Right atrium auricular region (tissue), 2 donors: ENCODE data around the gene TCAIM. TPM values are rescaled to one million over a fixed set of nuclear protein-coding genes. Genes with fewer than 3 reads are reported as not detected.
"Not testable (repeated sequence)": the region's sequence is repeated elsewhere in the genome, so short reads cannot be mapped to it uniquely, and the experiment has no call there.

Source experiments
- DNase-seq: peaks from one replicate; pipeline ENCODE4 v3.0.0-alpha.2; 2019; ENCODE audit warnings: low spot score
- H3K27ac ChIP-seq, 2 donors: fragments of 200-600 bp; sonication (generic); 1 replicate in 1 of 2; 2 replicates in 1 of 2; pipeline ENCODE4 v1.5.1; 2016 to 2019
- H3K27me3 ChIP-seq, 2 donors: fragments of 200-600 bp; sonication (generic); one replicate each; pipeline versions ENCODE4 v1.5.1 to v1.6.0; 2017 to 2019
- H3K36me3 ChIP-seq: fragments of 200-600 bp; sonication (generic); one replicate; pipeline ENCODE4 v1.5.1; 2016
- H3K4me1 ChIP-seq, 2 donors: fragments of 200-600 bp; sonication (generic); one replicate each; pipeline versions ENCODE4 v1.5.1 to v1.6.0; 2017 to 2019
- H3K4me3 ChIP-seq, 2 donors: fragments of 200-600 bp; sonication (generic); 1 replicate in 1 of 2; 2 replicates in 1 of 2; pipeline ENCODE4 v1.5.1; 2017 to 2019; ENCODE audit warnings: mild to moderate bottlenecking in 1 of 2, moderate library complexity in 1 of 2
- H3K9me3 ChIP-seq, 2 donors: fragments of 200-600 bp; sonication (generic); one replicate each; pipeline ENCODE4 v1.5.1; 2019
- total RNA-seq, 2 donors: library from RNA; depleted of rRNA; stranded (reverse); fragments of >200 nt; gene quantifications; one replicate each; pipeline ENCODE4 v1.1.0, GENCODE V29; 2016
- TF ChIP-seq, protein P1 (sequence below), 2 donors: fragments of 200-600 bp; sonication (generic); IDR thresholded peaks; one replicate each; pipeline ENCODE4 v1.5.1; 2019; ENCODE audit warnings: antibody characterized with exemption in 2 of 2

Gene TCAIM
- total RNA-seq, 2 donors from 2014 or later: 18.8 to 37.6 TPM

- peaks cover 0 to 31% of the 10 kb centered on the region in 2 donors for H3K4me1 ChIP-seq
Observed at GRCh38 chr3:44338828-44339127, 212 bp downstream of the TCAIM start.

DNA sequence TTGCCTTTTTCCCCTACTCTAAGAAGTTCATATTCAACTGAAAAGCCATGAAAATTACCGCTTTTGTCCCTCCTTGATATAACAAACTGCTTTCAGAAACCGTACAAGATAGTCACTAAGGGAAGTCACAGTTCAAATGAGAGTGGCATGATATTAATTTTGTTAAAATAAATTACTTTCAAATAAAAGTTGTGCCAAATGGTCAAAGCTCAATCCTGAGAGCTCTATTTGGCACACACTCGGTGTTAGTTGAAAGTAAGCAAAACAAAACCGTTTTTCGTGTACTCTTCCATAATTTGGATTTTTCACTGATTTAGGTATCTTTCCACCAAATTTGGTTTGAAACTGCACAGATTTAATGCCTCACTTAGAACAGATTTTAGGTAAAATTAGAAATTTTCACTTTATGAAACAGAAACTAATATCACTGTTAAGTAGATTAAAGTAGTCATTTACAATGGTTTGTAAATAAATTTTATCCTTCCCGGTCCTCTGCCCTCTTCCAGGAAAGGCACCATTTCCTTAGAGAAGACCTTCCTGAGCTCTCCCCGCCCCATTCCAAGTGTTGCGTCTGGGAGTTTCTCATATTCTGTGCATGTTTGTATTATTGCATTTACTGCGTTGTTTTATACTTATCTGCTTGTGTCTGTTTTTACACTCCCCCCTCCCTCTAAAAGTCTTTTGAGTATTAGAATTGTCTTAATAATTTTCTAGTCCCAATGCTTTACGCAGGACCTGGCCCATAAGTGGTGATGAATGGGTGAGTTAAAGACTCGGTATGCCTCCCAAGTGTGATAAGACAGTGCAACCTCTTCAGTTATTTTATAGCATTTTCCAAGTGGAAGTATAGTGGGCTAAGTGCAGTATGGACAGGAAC, 853 bp downstream of the TCAIM start:
- TF ChIP-seq, protein P1, sequence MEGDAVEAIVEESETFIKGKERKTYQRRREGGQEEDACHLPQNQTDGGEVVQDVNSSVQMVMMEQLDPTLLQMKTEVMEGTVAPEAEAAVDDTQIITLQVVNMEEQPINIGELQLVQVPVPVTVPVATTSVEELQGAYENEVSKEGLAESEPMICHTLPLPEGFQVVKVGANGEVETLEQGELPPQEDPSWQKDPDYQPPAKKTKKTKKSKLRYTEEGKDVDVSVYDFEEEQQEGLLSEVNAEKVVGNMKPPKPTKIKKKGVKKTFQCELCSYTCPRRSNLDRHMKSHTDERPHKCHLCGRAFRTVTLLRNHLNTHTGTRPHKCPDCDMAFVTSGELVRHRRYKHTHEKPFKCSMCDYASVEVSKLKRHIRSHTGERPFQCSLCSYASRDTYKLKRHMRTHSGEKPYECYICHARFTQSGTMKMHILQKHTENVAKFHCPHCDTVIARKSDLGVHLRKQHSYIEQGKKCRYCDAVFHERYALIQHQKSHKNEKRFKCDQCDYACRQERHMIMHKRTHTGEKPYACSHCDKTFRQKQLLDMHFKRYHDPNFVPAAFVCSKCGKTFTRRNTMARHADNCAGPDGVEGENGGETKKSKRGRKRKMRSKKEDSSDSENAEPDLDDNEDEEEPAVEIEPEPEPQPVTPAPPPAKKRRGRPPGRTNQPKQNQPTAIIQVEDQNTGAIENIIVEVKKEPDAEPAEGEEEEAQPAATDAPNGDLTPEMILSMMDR (IDR thresholded peaks at IDR 0.05): no peak
- Histone ChIP-seq H3K4me3 (peak overlapping the region; percentile 65 to 76), H3K9me3 (no peaks in the 10 kb centered on the region), H3K27me3 (no peaks in the 10 kb centered on the region), H3K36me3 (no peaks in the 10 kb centered on the region), H3K27ac (peak overlapping the region; percentile 97 to 99), H3K4me1 (peaks cover 0 to 31% of the 10 kb centered on the region in 2 donors)
- no peak for DNase-seq

More at GRCh38 chr3:44338828-44339127, 212 bp downstream of the TCAIM start:
- Histone ChIP-seq H3K36me3 (no peaks in the 10 kb centered on the region), H3K27ac (peak overlapping the region; percentile 97 to 99), H3K9me3 (no peaks in the 10 kb centered on the region), H3K4me3 (peak overlapping the region; percentile 65 to 76), H3K27me3 (no peaks in the 10 kb centered on the region)
- DNase-seq: no peak
- TF ChIP-seq, protein P1 (IDR thresholded peaks at IDR 0.05): no peak

DNA sequence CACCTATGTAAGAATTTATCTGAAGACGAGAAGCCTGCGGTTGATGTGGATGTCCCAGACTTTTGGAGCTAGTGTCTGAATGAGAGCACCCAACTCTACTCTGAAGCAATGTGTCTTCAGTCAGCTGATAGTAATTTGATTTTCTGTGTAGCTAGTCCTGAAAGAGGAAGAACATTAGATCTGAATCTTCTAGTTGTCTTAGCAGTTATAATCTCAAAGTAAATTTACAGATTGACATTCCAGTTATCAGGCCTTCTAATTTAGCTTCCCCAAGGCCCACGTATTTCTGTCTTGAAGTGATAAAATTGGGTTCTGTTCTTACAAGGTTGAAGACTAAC, 1.5 kb downstream of the TCAIM start:
- Histone ChIP-seq H3K4me1 (peaks cover 0 to 31% of the 10 kb centered on the region in 2 donors), H3K4me3 (peak overlapping the region in 1 of 2 donors; percentile 76), H3K27me3 (no peaks in the 10 kb centered on the region), H3K9me3 (no peaks in the 10 kb centered on the region), H3K36me3 (no peaks in the 10 kb centered on the region), H3K27ac (peak overlapping the region; percentile 97 to 99)
- DNase-seq: no peak
- TF ChIP-seq, protein P1 (IDR thresholded peaks at IDR 0.05): no peak

- Histone ChIP-seq H3K4me1 (peaks cover 0 to 39% of the 10 kb centered on the region in 2 donors), H3K27ac (peak overlapping the region; percentile 5 to 8)
- no peak for DNase-seq
Observed at GRCh38 chr3:44342176-44342790, 3.7 kb downstream of the TCAIM start.

DNA sequence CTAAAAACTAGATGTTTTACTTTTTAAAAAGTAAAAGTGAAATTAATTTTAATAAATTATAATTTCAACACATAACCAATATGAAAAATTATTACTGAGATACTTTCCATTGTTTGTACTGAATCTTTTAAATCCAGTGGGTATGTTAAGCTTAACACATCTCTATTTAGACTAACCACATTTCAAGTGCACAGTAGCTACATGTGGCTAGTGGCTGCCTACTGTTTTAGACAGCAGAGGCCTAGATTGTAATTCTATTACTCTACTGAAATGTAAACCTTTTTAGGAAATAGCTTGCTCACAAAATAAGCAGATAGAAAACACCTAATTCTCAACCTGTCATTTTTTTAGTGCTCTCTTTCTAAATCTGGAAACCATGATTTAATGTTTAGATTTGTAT, 4.9 kb downstream of the TCAIM start:
- Histone ChIP-seq H3K36me3 (no peaks in the 10 kb centered on the region), H3K4me1 (peaks cover 0 to 34% of the 10 kb centered on the region in 2 donors)
- no peak for DNase-seq

More at GRCh38 chr3:44342176-44342790, 3.7 kb downstream of the TCAIM start:
- no peak overlapping the region for H3K4me3 ChIP-seq
- H3K27me3 ChIP-seq: no peaks in the 10 kb centered on the region
- H3K9me3 ChIP-seq: no peaks in the 10 kb centered on the region
- H3K36me3 ChIP-seq: no peaks in the 10 kb centered on the region
- TF ChIP-seq, protein P1 (IDR thresholded peaks at IDR 0.05): no peak

GRCh38 chr3:44346590-44346989, 8.0 kb downstream of the TCAIM start:
- H3K36me3 ChIP-seq, H3K4me3 ChIP-seq, H3K9me3 ChIP-seq, H3K27me3 ChIP-seq, DNase-seq: not testable (repeated sequence)
- Histone ChIP-seq H3K27ac (peak overlapping the region in 1 of 2 donors; percentile 1), H3K4me1 (peaks cover 0 to 20% of the 10 kb centered on the region in 2 donors)

More for the DNA sequence above, 4.9 kb downstream of the TCAIM start:
- Histone ChIP-seq H3K9me3 (no peaks in the 10 kb centered on the region), H3K4me3 (no peak overlapping the region), H3K27ac (no peak overlapping the region), H3K27me3 (no peaks in the 10 kb centered on the region)
- TF ChIP-seq, protein P1 (IDR thresholded peaks at IDR 0.05): no peak
